ENCODE results near the gene CHKA. TPM values are rescaled to one million over a fixed set of nuclear protein-coding genes. Genes with fewer than 3 reads are reported as not detected.

Gene CHKA
- total and polyA plus RNA-seq, 8 donors = 20.9 to 227 (median 101) TPM

DNA sequence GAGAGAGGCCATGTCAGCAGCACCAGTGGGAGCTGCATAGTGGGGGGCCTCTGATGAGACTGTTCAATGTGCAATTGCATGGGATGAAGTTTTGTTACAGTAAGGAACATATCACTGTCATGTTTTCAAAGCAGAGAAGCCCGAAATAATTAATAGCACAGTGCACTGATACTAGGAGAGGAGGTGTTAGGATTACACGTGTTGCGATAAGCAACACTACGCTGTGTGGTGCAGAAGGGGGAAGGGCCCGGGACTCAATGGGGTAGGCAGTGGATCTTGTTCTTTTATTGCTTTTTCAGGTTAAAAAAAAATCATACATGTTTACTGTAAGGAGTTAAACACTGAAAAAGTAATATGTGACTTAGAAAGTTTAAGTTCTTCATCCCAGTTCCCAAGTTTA is 53.2 kb downstream of the CHKA start:
- TF ChIP-seq POLR2AphosphoS5 (IDR thresholded peaks at IDR 0.05) (no peak), EP300 (IDR thresholded peaks at IDR 0.05) (no peak), POLR2A (IDR thresholded peaks at IDR 0.05) (no peak)
- TF ChIP-seq, protein P1, sequence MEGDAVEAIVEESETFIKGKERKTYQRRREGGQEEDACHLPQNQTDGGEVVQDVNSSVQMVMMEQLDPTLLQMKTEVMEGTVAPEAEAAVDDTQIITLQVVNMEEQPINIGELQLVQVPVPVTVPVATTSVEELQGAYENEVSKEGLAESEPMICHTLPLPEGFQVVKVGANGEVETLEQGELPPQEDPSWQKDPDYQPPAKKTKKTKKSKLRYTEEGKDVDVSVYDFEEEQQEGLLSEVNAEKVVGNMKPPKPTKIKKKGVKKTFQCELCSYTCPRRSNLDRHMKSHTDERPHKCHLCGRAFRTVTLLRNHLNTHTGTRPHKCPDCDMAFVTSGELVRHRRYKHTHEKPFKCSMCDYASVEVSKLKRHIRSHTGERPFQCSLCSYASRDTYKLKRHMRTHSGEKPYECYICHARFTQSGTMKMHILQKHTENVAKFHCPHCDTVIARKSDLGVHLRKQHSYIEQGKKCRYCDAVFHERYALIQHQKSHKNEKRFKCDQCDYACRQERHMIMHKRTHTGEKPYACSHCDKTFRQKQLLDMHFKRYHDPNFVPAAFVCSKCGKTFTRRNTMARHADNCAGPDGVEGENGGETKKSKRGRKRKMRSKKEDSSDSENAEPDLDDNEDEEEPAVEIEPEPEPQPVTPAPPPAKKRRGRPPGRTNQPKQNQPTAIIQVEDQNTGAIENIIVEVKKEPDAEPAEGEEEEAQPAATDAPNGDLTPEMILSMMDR (IDR thresholded peaks at IDR 0.05) = no peak
- no peaks in the 10 kb centered on the region for H3K9me3 ChIP-seq
- H3K27ac ChIP-seq = no peak overlapping the region
- H3K4me1 ChIP-seq = no peaks in the 10 kb centered on the region
- peaks cover 77 to 100% (median 100%) of the 10 kb centered on the region in 4 donors for H3K36me3 ChIP-seq
- WGBS, 5 donors = 88 to 95% (median 89%) methylated on average over 5 of the region's 5 CpGs
- H3K27me3 ChIP-seq = no peaks in the 10 kb centered on the region
- intact Hi-C loops (cut with DNase I; ENCODE audit: low total_unique reads) = no loop called here
- no peak overlapping the region for H3K4me3 ChIP-seq
- DNase-seq = no peak

DNA sequence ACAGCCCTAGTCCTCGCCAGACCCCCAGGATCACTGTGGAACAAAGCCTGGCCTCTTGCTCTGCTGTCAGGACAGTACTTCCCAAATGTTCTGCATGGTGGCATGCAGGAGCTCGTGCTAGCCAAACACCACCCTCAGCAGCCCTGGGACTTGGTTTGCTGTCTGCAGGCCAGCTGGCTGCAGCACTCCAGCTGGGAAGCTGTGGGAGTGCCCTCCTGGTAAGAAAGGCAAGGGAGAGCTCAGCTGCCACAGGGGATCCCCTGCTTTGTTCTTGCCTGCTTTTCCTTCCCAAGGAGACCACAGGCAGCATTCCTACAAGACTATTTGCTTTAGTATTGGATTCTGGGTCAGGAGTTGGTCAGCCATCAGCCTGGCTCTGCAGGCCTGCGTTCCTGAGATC is 54.4 kb downstream of the CHKA start:
- whole genome bisulfite sequencing, 5 donors = 67 to 81% (median 71%) methylated on average over 3 of the region's 3 CpGs
- intact Hi-C loops (cut with DNase I; ENCODE audit: low total_unique reads) = no loop called here
- Histone ChIP-seq H3K36me3 (peaks cover 78 to 100% (median 100%) of the 10 kb centered on the region in 4 donors), H3K4me3 (no peak overlapping the region), H3K27ac (no peak overlapping the region), H3K4me1 (no peaks in the 10 kb centered on the region), H3K27me3 (no peaks in the 10 kb centered on the region), H3K9me3 (no peaks in the 10 kb centered on the region)
- no peak for DNase-seq
- TF ChIP-seq EP300 (IDR thresholded peaks at IDR 0.05) = no peak

DNA sequence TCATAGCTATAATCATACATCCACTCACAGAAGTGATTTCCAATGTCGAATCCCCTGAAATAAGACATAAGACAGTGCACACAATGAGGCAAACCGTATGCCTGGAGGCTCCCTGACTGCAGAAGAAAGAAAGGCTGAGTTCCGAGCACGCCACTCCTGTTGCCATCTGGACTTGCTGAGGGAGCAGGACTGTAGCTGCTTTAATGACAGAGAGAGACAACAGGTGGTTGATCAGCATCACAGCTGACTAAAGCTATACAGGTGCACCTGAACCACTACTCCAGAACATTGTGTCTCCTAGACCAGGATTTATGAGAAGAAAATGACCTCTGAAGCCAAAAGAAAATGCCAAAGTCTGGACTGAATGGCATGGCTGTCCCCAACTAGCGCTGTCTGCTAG is 55.3 kb downstream of the CHKA start:
- intact Hi-C loops (cut with DNase I; ENCODE audit: low total_unique reads) = no loop called here
- WGBS, 5 donors = 89 to 94% (median 92%) methylated on average over 5 of the region's 5 CpGs
- Histone ChIP-seq H3K36me3 (peaks cover 82 to 100% (median 100%) of the 10 kb centered on the region in 4 donors), H3K9me3 (no peaks in the 10 kb centered on the region), H3K27ac (no peak overlapping the region), H3K4me3 (no peak overlapping the region), H3K27me3 (no peaks in the 10 kb centered on the region), H3K4me1 (no peaks in the 10 kb centered on the region)
- no peak for DNase-seq
- no peak for TF ChIP-seq POLR2AphosphoS5 (IDR thresholded peaks at IDR 0.05)
- no peak for TF ChIP-seq POLR2A (IDR thresholded peaks at IDR 0.05)
- TF ChIP-seq, protein P1 (IDR thresholded peaks at IDR 0.05) = no peak
- TF ChIP-seq EP300 (IDR thresholded peaks at IDR 0.05) = no peak

DNA sequence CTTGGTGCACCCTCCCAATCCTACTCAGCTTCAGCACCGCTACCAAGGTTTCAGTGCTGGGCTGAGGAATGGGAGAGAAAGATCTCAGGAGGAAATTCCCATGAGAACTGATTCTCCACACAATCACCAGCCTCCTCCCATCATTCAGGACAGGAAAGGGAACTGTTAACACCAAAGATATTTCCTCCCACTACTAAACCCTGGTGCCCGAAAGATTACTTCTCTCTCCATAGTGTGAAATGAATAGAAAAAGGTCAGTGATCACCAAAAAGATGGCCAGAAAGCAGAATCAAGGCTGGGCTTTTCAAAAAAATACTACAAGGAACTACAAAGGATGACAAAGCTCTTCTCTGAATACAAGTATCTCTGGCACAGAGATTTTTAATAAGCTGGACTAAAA is 56.3 kb downstream of the CHKA start:
- intact Hi-C loops (cut with DNase I; ENCODE audit: low total_unique reads) = no loop called here
- 83 to 96% (median 88%) methylated on average over 2 of the region's 2 CpGs for WGBS, 5 donors
- no peaks in the 10 kb centered on the region for H3K4me1 ChIP-seq
- H3K27me3 ChIP-seq = no peaks in the 10 kb centered on the region
- no peak for TF ChIP-seq POLR2AphosphoS5 (IDR thresholded peaks at IDR 0.05)
- no peak for TF ChIP-seq POLR2A (IDR thresholded peaks at IDR 0.05)
- TF ChIP-seq, protein P1 (IDR thresholded peaks at IDR 0.05) = no peak
- TF ChIP-seq EP300 (IDR thresholded peaks at IDR 0.05) = no peak
- peaks cover 82 to 100% (median 100%) of the 10 kb centered on the region in 4 donors for H3K36me3 ChIP-seq
- no peaks in the 10 kb centered on the region for H3K9me3 ChIP-seq
- no peak overlapping the region for H3K27ac ChIP-seq
- H3K4me3 ChIP-seq = no peak overlapping the region
- DNase-seq = peak in 1 of 2 donors; percentile 5

DNA sequence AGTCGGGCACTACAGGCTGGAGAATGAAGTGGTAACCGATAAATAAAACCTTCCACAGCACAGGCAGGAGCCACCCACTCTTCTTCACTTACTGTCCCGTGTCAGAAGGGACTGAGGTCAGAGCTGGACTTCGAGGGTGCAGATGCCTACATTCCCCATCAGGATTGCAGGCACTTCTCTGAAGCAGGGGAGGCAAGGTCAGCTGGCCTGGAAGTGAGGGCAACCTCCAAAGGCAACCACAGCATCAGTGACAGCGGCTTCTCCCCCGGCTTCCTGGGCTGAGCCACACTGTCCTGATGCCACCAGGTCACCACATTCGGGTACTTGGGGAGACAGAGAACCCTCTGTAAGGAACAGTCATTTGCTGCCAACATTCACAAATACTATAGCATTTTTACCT is 59.7 kb downstream of the CHKA start:
- H3K27me3 ChIP-seq = no peaks in the 10 kb centered on the region
- WGBS, 5 donors = 92 to 97% (median 94%) methylated on average over 7 of the region's 7 CpGs
- TF ChIP-seq POLR2AphosphoS5 (IDR thresholded peaks at IDR 0.05) (no peak), EP300 (IDR thresholded peaks at IDR 0.05) (no peak), POLR2A (IDR thresholded peaks at IDR 0.05) (no peak)
- TF ChIP-seq, protein P1 (IDR thresholded peaks at IDR 0.05) = no peak

More for the DNA sequence above, 59.7 kb downstream of the CHKA start:
- Histone ChIP-seq H3K27ac (no peak overlapping the region), H3K4me3 (no peak overlapping the region), H3K9me3 (no peaks in the 10 kb centered on the region), H3K36me3 (peaks cover 71 to 100% (median 95%) of the 10 kb centered on the region in 4 donors), H3K4me1 (no peaks in the 10 kb centered on the region)
- DNase-seq = no peak
- intact Hi-C loops (cut with DNase I; ENCODE audit: low total_unique reads) = no loop called here

All from stomach (tissue), 9 donors.